Stimulated activated CD4-positive, alpha-beta T cell treated with anti-CD3 and anti-CD28 coated beads, Interleukin-4, amount 100 ng/mL, for 48 hours (primary cell): ENCODE measurements around the gene GTF2IRD1.
A peak's percentile ranks its signal among the peaks of the same experiment; 100 is the strongest.

Source experiments
- DNase-seq, 2 donors: peaks; one replicate each; pipeline ENCODE4 v3.0.0-alpha.2; 2020; ENCODE audit warnings: low read depth in 2 of 2

Gene GTF2IRD1

GRCh38 chr7:74567318-74567668 lies 113.6 kb downstream of the GTF2IRD1 start:
- no peak for DNase-seq

- no peak for DNase-seq
These were observed 115.0 kb downstream of the GTF2IRD1 start for GRCh38 chr7:74568658-74569057.

GRCh38 chr7:74569501-74570075 lies 115.9 kb downstream of the GTF2IRD1 start:
- peak; percentile 7 to 8 for DNase-seq

GRCh38 chr7:74570533-74571156 lies 116.9 kb downstream of the GTF2IRD1 start:
- DNase-seq, result no peak

GRCh38 chr7:74572301-74572979 lies 118.7 kb downstream of the GTF2IRD1 start:
- no peak for DNase-seq

GRCh38 chr7:74573512-74573911 lies 119.8 kb downstream of the GTF2IRD1 start:
- DNase-seq, result no peak

- no peak for DNase-seq
These were observed 121.5 kb downstream of the GTF2IRD1 start for GRCh38 chr7:74575083-74575784.

GRCh38 chr7:74575811-74576210 lies 122.1 kb downstream of the GTF2IRD1 start:
- no peak for DNase-seq

- no peak for DNase-seq
These were observed 126.3 kb downstream of the GTF2IRD1 start for GRCh38 chr7:74579800-74580685.

- no peak for DNase-seq
These were observed 128.3 kb downstream of the GTF2IRD1 start for GRCh38 chr7:74581916-74582440.

GRCh38 chr7:74582447-74583039 lies 128.8 kb downstream of the GTF2IRD1 start:
- no peak for DNase-seq

- no peak for DNase-seq
These were observed 129.9 kb downstream of the GTF2IRD1 start for GRCh38 chr7:74583630-74584029.

GRCh38 chr7:74584160-74584954 lies 130.7 kb downstream of the GTF2IRD1 start:
- DNase-seq, result no peak

GRCh38 chr7:74585844-74586243 lies 132.1 kb downstream of the GTF2IRD1 start:
- DNase-seq, result no peak

GRCh38 chr7:74586258-74587175 lies 132.8 kb downstream of the GTF2IRD1 start:
- no peak for DNase-seq

- no peak for DNase-seq
These were observed 133.9 kb downstream of the GTF2IRD1 start for GRCh38 chr7:74587435-74588126.

GRCh38 chr7:74590813-74591212 lies 137.1 kb downstream of the GTF2IRD1 start:
- DNase-seq, result no peak

- no peak for DNase-seq
These were observed 144.9 kb downstream of the GTF2IRD1 start for GRCh38 chr7:74598558-74598957.

- no peak for DNase-seq
These were observed 145.5 kb downstream of the GTF2IRD1 start for GRCh38 chr7:74599244-74599643.
